GM21529 (cell line): ENCODE measurements around the gene RHOG.
"Not testable (repeated sequence)": the region's sequence is repeated elsewhere in the genome, so short reads cannot be mapped to it uniquely, and the experiment has no call there.

Source experiments
- ATAC-seq: cut with Tn5 transposase; IDR thresholded peaks from one replicate; pipeline ENCODE4 v1.9.1; 2021; ENCODE audit not compliant: unreplicated experiment

Gene RHOG

GRCh38 chr11:3840870-3841425, at the start of gene RHOG:
RHOG (minus strand) TSS chr11:3840959; CDS start chr11:3828138, 12,821 bp downstream.
- ATAC-seq, result peak; percentile 44

GRCh38 chr11:3890014-3890413, 49.3 kb upstream of the RHOG start:
- no peak for ATAC-seq

GRCh38 chr11:3888876-3889275, 48.1 kb upstream of the RHOG start:
- ATAC-seq, result no peak

- ATAC-seq, result no peak
These were observed 46.2 kb upstream of the RHOG start for GRCh38 chr11:3886985-3887384.

GRCh38 chr11:3885855-3886254, 45.1 kb upstream of the RHOG start:
- no peak for ATAC-seq

GRCh38 chr11:3882655-3883054, 41.9 kb upstream of the RHOG start:
- no peak for ATAC-seq

GRCh38 chr11:3880724-3881123, 40.0 kb upstream of the RHOG start:
- peak; percentile 49 for ATAC-seq

- peak; percentile 36 for ATAC-seq
These were observed 39.3 kb upstream of the RHOG start for GRCh38 chr11:3879967-3880542.

- ATAC-seq, result peak; percentile 37
These were observed 38.6 kb upstream of the RHOG start for GRCh38 chr11:3879216-3879966.

- ATAC-seq, result no peak
These were observed 37.5 kb upstream of the RHOG start for GRCh38 chr11:3878258-3878584.

GRCh38 chr11:3877364-3878257, 36.9 kb upstream of the RHOG start:
- ATAC-seq, result no peak

GRCh38 chr11:3876613-3877012, 35.9 kb upstream of the RHOG start:
- ATAC-seq, result no peak

- no peak for ATAC-seq
These were observed 33.1 kb upstream of the RHOG start for GRCh38 chr11:3873712-3874349.

- peak; percentile 72 for ATAC-seq
These were observed 26.7 kb upstream of the RHOG start for GRCh38 chr11:3867209-3868091.

GRCh38 chr11:3866836-3867208, 26.1 kb upstream of the RHOG start:
- ATAC-seq, result no peak

- no peak for ATAC-seq
These were observed 25.4 kb upstream of the RHOG start for GRCh38 chr11:3866206-3866605.

- ATAC-seq, result peak; percentile 37
These were observed 24.8 kb upstream of the RHOG start for GRCh38 chr11:3865388-3866193.

- no peak for ATAC-seq
These were observed 20.9 kb upstream of the RHOG start for GRCh38 chr11:3861683-3862082.

- not testable (repeated sequence) for ATAC-seq
These were observed 20.2 kb upstream of the RHOG start for GRCh38 chr11:3860898-3861393.
